GM13977 (cell line): ENCODE data around the gene C16orf92.

Source experiments
- DNase-seq: peaks from one replicate; pipeline ENCODE4 v3.0.0; 2012; ENCODE audit warnings: low spot score
- in situ Hi-C: fragments of 300-500 bp; cut with MboI; formaldehyde crosslinking; loops from one replicate; pipeline ENCODE4 v1.12.0; 2022; ENCODE audit warnings: low sequenced_read_pairs, low pct_unique_long_range_greater_than_20kb, mixed read lengths, inconsistent platforms; ENCODE audit not compliant: unreplicated experiment
- TF ChIP-seq, protein P1 (sequence below): IDR thresholded peaks from 2 replicates; pipeline ENCODE4 v1.5.1; 2012; ENCODE audit warnings: mild to moderate bottlenecking, control low read depth; ENCODE audit not compliant: insufficient read depth; ENCODE audit errors: extremely low read depth, missing control alignments

C16orf92 gene

GRCh38 chr16:29994600-29995323 lies 28.2 kb upstream of the C16orf92 start:
- peak; percentile 87 for DNase-seq
- TF ChIP-seq, protein P1, sequence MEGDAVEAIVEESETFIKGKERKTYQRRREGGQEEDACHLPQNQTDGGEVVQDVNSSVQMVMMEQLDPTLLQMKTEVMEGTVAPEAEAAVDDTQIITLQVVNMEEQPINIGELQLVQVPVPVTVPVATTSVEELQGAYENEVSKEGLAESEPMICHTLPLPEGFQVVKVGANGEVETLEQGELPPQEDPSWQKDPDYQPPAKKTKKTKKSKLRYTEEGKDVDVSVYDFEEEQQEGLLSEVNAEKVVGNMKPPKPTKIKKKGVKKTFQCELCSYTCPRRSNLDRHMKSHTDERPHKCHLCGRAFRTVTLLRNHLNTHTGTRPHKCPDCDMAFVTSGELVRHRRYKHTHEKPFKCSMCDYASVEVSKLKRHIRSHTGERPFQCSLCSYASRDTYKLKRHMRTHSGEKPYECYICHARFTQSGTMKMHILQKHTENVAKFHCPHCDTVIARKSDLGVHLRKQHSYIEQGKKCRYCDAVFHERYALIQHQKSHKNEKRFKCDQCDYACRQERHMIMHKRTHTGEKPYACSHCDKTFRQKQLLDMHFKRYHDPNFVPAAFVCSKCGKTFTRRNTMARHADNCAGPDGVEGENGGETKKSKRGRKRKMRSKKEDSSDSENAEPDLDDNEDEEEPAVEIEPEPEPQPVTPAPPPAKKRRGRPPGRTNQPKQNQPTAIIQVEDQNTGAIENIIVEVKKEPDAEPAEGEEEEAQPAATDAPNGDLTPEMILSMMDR: no peak
- in situ Hi-C loops: no loop called here

DNA sequence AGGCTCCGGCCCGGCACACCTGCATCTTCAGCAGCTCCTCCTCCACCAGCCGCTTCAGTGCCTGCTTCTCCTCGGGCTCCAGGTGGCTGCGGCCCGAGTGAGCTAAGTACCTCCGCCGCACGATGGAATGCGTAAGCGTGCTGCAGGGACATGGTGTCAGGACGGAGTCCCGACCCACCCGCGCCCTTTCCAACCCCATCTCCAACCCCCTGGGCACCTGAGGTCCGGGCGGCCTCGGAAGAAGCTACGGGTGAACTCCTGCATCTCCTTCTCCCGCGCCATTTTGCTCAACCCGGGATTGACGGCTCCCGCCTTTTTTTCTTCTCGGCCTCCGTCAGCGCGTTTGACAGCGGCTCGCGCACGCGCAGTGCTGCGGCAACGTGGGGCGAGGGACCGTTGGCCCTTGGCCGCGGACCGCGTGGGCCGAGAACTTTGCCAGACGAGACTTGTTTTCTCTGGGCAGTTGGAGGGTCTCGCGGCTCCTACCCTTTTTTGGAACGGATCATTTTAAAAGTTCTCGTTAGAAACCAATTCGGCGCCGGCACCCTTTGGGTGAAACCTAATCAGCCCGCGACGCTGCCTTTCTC lies 27.6 kb upstream of the C16orf92 start, which contains the start of gene HIRIP3:
TSS of gene HIRIP3 (minus strand) at position 294 of the 587 bp plus-strand sequence. CDS start at position 282, 12 bp downstream.
- in situ Hi-C loops: no loop called here
- DNase-seq: peak; percentile 95
- TF ChIP-seq, protein P1: no peak

DNA sequence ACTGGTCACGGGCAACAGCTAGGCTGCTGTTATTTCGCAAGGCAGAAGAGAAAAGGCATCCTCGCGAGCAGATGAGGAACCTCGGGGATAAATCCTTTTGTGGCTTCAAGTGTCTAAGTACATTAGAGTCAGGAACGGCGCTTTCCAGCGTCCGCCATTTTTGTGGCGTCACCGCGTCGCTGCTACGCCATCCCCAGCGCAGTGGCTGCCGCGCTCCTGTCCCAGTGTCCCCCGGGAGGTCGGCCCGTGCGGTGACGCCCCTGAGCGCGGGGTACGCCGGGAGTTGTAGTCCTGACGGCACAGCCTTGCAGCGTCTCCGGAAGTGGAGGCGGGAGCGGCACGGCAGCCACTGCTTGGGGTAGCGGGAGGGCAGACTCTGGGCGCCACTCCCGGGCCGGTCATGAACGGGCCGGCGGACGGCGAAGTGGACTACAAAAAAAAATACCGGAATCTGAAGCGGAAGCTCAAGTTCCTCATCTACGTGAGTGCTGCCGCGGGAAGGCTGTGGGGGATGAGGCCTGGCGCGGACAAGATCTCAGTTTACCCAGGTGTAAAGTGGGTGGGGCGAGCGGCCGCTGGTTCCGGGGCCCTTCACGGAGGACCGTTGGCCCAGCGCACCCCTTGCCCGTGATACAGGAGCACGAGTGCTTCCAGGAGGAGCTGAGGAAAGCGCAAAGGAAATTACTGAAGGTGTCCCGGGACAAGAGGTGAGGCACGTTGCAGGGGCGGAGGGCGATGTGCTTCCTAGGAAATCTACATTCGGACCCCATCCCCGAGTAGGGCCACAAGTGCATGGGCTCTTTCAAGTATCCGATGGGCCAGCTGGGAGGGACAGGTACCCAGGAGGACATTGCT lies 26.9 kb upstream of the C16orf92 start, which contains the start of gene INO80E:
TSS of gene INO80E (plus strand) at position 331 of the 855 bp plus-strand sequence. CDS start at position 401, 70 bp downstream.
- TF ChIP-seq, protein P1: no peak
- in situ Hi-C loops: no loop called here

GRCh38 chr16:29996766-29997250 lies 26.2 kb upstream of the C16orf92 start:
- TF ChIP-seq, protein P1: no peak
- in situ Hi-C loops: no loop called here
- DNase-seq: no peak

More for the DNA sequence above, 26.9 kb upstream of the C16orf92 start, which contains the start of gene INO80E:
- DNase-seq: peak; percentile 100

DNA sequence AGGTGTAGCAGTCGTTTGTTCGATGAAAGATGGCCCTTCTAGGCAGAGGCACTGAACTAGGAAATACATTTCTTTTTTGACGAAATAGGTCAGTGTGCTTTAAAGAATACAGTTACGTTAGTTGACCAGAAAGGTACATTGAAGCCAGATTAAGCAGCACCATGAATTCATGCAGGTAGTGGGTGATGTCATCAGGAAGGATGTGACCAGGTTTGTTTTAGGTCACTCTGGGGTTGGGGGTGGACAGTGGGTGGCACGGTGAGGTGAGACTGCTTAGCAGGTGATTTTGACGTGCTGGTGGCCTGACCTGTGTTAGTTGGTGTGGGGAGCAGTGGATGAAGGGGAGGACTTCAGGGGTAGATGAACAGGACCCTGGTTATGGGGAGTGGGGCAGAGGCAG lies 23.4 kb upstream of the C16orf92 start:
- TF ChIP-seq, protein P1: no peak
- no peak for DNase-seq
- in situ Hi-C loops: no loop called here

DNA sequence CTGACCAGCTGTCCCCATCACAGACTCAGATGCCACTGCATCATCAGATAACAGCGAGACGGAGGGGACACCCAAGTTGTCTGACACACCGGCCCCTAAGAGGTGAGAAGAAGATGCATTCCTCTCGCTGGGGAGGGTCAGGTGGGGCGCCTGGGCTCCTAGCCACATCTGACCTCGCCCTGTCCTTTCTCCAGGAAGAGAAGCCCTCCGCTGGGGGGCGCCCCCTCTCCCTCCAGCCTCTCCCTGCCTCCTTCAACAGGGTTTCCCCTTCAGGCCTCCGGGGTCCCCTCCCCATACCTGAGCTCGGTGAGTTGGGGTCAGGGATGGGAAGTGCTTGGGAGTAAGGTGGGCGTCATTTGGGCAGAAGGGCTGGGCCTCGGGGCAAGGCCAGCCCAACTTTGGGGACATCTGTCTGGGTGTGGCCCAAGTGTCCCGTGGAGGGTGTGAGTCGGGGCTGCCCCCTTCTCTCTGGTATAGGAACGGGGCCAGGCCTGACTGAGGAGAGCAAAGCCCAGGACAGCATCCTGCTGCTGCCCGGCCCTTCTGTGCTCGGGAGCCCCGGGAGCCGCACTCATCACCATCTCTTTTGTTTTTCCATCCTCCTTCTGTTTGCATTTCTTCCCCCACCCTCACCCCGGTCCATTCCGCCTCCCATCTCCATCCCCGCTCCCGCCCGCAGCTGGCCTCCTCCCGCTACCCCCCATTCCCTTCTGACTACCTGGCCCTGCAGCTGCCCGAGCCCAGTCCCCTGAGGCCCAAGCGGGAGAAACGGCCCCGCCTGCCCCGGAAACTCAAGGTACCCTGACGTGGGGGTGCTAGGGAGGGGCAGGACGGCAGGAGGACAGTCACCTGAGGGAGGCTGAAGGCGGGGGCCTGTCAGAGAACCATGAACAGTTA lies 22.0 kb upstream of the C16orf92 start:
- TF ChIP-seq, protein P1: no peak
- DNase-seq: no peak
- in situ Hi-C loops: no loop called here
